ENCODE measurements around the gene PDGFRB.

PDGFRB gene

DNA sequence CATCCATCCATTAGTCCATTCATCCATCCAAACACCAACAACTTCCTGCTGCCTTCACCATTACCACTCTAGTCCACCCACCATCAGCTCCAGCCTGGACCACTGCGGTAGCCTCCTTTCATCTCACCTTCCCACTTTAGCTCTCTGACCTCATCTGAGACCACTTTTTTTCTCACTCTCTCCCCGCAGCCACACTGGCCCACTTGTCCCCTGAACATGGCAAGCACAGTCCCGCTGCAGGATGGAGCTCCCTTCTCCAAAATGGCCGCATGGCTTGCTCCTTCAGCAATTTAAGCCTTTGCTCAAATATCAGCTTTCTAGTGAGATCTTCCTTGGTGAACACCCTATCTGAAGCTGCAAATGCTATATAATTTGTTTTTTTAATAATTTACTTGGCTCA is 80.4 kb downstream of the PDGFRB start:
- H3K4me3 ChIP-seq (ENCODE audit: low read depth, low read length), result no peak overlapping the region
- no peak for DNase-seq (ENCODE audit: low read depth)
- TF ChIP-seq CTCF (IDR thresholded peaks at IDR 0.05; ENCODE audit: insufficient read depth, low read depth, low read length, missing control alignments), result no peak

- TF ChIP-seq CTCF (IDR thresholded peaks at IDR 0.05; ENCODE audit: insufficient read depth, low read depth, low read length, missing control alignments), result no peak
- no peak for DNase-seq (ENCODE audit: low read depth)
Observed at GRCh38 chr5:150073677-150074076, 82.0 kb downstream of the PDGFRB start.

DNA sequence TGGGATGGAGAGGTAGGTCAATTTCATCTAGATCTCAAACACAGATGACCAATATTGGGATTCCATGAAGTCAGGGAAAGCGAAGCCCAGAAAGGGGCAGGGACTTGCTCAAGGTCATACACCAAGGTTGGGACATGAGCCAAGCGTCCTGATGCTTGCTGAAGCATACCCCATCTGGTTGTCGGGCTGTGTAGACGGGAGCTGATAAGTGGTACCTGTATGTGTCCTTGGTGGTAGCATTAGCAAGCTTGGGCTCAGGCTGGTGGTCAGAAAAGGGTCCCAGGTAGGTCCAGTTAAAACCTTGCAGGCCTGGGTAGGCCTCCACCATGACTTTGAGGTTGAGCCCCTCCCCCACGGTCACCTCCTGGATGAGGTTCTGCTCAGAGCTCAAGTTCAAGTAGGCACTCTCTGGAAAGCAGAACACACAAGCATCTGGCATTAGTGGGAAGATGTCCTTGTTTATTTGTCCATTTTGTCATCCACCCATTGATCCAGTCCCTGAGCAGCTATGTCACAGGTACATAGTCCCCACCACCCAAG is 82.5 kb downstream of the PDGFRB start:
- no peak for TF ChIP-seq CTCF (IDR thresholded peaks at IDR 0.05; ENCODE audit: insufficient read depth, low read depth, low read length, missing control alignments)
- no peak for DNase-seq (ENCODE audit: low read depth)

More at GRCh38 chr5:150073677-150074076, 82.0 kb downstream of the PDGFRB start:
- no peak overlapping the region for H3K4me3 ChIP-seq (ENCODE audit: low read depth, low read length)

GRCh38 chr5:150070821-150071220 is 84.8 kb downstream of the PDGFRB start:
- no peak for TF ChIP-seq CTCF (IDR thresholded peaks at IDR 0.05; ENCODE audit: insufficient read depth, low read depth, low read length, missing control alignments)
- no peak for DNase-seq (ENCODE audit: low read depth)
- H3K4me3 ChIP-seq (ENCODE audit: low read depth, low read length), result no peak overlapping the region

More for the DNA sequence above, 82.5 kb downstream of the PDGFRB start:
- no peak overlapping the region for H3K4me3 ChIP-seq (ENCODE audit: low read depth, low read length)

GRCh38 chr5:150069672-150070627 is 85.7 kb downstream of the PDGFRB start:
- TF ChIP-seq CTCF (IDR thresholded peaks at IDR 0.05; ENCODE audit: insufficient read depth, low read depth, low read length, missing control alignments), result no peak
- H3K4me3 ChIP-seq (ENCODE audit: low read depth, low read length), result no peak overlapping the region
- DNase-seq (ENCODE audit: low read depth), result no peak

- TF ChIP-seq CTCF (IDR thresholded peaks at IDR 0.05; ENCODE audit: insufficient read depth, low read depth, low read length, missing control alignments), result no peak
- DNase-seq (ENCODE audit: low read depth), result no peak
Observed at GRCh38 chr5:150068961-150069645, 86.5 kb downstream of the PDGFRB start.

More at GRCh38 chr5:150068961-150069645, 86.5 kb downstream of the PDGFRB start:
- H3K4me3 ChIP-seq (ENCODE audit: low read depth, low read length), result no peak overlapping the region
